ENCODE measurements around the gene KCTD6.

DNA sequence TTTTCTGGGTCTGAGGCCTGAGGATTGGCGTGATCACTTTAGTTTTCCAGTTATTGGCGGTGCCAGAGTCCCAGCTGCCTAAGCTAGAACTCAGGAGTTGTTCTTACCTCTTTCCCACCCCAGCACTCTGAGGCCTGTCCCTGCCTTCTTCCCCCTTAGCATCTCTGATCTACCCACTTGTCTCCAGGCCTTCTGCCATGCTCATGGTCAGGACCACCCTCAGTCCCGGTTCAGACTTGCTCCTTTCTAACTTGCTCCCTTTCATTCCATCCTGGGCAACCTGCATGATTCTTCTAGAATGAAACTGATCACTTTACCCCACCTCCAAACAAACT is 29.4 kb downstream of the KCTD6 start:
- no peak for TF ChIP-seq ARNTL (CRISPR knock-in tag; IDR thresholded peaks at IDR 0.05; ENCODE audit: borderline replicate concordance, low read depth)
- TF ChIP-seq, protein P1, sequence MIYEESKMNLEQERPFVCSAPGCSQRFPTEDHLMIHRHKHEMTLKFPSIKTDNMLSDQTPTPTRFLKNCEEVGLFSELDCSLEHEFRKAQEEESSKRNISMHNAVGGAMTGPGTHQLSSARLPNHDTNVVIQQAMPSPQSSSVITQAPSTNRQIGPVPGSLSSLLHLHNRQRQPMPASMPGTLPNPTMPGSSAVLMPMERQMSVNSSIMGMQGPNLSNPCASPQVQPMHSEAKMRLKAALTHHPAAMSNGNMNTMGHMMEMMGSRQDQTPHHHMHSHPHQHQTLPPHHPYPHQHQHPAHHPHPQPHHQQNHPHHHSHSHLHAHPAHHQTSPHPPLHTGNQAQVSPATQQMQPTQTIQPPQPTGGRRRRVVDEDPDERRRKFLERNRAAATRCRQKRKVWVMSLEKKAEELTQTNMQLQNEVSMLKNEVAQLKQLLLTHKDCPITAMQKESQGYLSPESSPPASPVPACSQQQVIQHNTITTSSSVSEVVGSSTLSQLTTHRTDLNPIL (CRISPR knock-in tag; IDR thresholded peaks at IDR 0.05; ENCODE audit: low read depth), result no peak
- TF ChIP-seq, protein P2, sequence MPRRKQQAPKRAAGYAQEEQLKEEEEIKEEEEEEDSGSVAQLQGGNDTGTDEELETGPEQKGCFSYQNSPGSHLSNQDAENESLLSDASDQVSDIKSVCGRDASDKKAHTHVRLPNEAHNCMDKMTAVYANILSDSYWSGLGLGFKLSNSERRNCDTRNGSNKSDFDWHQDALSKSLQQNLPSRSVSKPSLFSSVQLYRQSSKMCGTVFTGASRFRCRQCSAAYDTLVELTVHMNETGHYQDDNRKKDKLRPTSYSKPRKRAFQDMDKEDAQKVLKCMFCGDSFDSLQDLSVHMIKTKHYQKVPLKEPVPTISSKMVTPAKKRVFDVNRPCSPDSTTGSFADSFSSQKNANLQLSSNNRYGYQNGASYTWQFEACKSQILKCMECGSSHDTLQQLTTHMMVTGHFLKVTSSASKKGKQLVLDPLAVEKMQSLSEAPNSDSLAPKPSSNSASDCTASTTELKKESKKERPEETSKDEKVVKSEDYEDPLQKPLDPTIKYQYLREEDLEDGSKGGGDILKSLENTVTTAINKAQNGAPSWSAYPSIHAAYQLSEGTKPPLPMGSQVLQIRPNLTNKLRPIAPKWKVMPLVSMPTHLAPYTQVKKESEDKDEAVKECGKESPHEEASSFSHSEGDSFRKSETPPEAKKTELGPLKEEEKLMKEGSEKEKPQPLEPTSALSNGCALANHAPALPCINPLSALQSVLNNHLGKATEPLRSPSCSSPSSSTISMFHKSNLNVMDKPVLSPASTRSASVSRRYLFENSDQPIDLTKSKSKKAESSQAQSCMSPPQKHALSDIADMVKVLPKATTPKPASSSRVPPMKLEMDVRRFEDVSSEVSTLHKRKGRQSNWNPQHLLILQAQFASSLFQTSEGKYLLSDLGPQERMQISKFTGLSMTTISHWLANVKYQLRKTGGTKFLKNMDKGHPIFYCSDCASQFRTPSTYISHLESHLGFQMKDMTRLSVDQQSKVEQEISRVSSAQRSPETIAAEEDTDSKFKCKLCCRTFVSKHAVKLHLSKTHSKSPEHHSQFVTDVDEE (CRISPR knock-in tag; IDR thresholded peaks at IDR 0.05), result no peak
- TF ChIP-seq GLIS3 (CRISPR knock-in tag; IDR thresholded peaks at IDR 0.05), result no peak
- TF ChIP-seq ZNF8 (CRISPR knock-in tag; IDR thresholded peaks at IDR 0.05), result no peak
- TF ChIP-seq, protein P3, sequence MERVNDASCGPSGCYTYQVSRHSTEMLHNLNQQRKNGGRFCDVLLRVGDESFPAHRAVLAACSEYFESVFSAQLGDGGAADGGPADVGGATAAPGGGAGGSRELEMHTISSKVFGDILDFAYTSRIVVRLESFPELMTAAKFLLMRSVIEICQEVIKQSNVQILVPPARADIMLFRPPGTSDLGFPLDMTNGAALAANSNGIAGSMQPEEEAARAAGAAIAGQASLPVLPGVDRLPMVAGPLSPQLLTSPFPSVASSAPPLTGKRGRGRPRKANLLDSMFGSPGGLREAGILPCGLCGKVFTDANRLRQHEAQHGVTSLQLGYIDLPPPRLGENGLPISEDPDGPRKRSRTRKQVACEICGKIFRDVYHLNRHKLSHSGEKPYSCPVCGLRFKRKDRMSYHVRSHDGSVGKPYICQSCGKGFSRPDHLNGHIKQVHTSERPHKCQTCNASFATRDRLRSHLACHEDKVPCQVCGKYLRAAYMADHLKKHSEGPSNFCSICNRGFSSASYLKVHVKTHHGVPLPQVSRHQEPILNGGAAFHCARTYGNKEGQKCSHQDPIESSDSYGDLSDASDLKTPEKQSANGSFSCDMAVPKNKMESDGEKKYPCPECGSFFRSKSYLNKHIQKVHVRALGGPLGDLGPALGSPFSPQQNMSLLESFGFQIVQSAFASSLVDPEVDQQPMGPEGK (CRISPR knock-in tag; IDR thresholded peaks at IDR 0.05; ENCODE audit: borderline replicate concordance), result no peak
- TF ChIP-seq RARB (CRISPR knock-in tag; IDR thresholded peaks at IDR 0.05), result no peak
- TF ChIP-seq, protein P4, sequence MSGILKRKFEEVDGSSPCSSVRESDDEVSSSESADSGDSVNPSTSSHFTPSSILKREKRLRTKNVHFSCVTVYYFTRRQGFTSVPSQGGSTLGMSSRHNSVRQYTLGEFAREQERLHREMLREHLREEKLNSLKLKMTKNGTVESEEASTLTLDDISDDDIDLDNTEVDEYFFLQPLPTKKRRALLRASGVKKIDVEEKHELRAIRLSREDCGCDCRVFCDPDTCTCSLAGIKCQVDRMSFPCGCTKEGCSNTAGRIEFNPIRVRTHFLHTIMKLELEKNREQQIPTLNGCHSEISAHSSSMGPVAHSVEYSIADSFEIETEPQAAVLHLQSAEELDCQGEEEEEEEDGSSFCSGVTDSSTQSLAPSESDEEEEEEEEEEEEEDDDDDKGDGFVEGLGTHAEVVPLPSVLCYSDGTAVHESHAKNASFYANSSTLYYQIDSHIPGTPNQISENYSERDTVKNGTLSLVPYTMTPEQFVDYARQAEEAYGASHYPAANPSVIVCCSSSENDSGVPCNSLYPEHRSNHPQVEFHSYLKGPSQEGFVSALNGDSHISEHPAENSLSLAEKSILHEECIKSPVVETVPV (CRISPR knock-in tag; IDR thresholded peaks at IDR 0.05), result no peak
- TF ChIP-seq ZFP3 (CRISPR knock-in tag; IDR thresholded peaks at IDR 0.05), result no peak
- no peak for TF ChIP-seq TOX (CRISPR knock-in tag; IDR thresholded peaks at IDR 0.05; ENCODE audit: borderline replicate concordance)
- no peak for TF ChIP-seq ZFP30 (CRISPR knock-in tag; IDR thresholded peaks at IDR 0.05)
- no peak for TF ChIP-seq BACH2 (CRISPR knock-in tag; IDR thresholded peaks at IDR 0.05; ENCODE audit: borderline replicate concordance)
